ENCODE results near the gene B3GNT9. TPM values are rescaled to one million over a fixed set of nuclear protein-coding genes. Genes with fewer than 3 reads are reported as not detected.
A peak's percentile ranks its signal among the peaks of the same experiment; 100 is the strongest.

The B3GNT9 gene
- total RNA-seq, 6 experiments from 2014 or later, result 0.95 to 3.9 (median 1.7) TPM

GRCh38 chr16:67185651-67186134, 34.9 kb upstream of the B3GNT9 start:
- Histone ChIP-seq H3K27ac (no peak overlapping the region), H3K36me3 (no peaks in the 10 kb centered on the region), H3K4me1 (peaks cover 0 to 17% (median 9%) of the 10 kb centered on the region in 4 donors), H3K27me3 (no peaks in the 10 kb centered on the region), H3K4me3 (no peak overlapping the region), H3K9me3 (no peaks in the 10 kb centered on the region)
- TF ChIP-seq POLR2A (IDR thresholded peaks at IDR 0.05) (no peak), CTCF (IDR thresholded peaks at IDR 0.05) (no peak)
- 5% methylated on average over 12 of the region's 12 CpGs for WGBS (ENCODE audit: insufficient coverage, low coverage, low lambda C conversion rate, missing lambda C conversion rate)
- DNase-seq, result no peak
- intact Hi-C loops (cut with DNase I), result no loop called here
- ATAC-seq, result no peak

- H3K27me3 ChIP-seq, result no peaks in the 10 kb centered on the region
- H3K36me3 ChIP-seq, result no peaks in the 10 kb centered on the region
- intact Hi-C loops (cut with DNase I), result no loop called here
- DNase-seq (peak; percentile 89 to 92 (median 89)), ATAC-seq (peak; percentile 55 to 63 (median 58))
- WGBS (ENCODE audit: insufficient coverage, low coverage, low lambda C conversion rate, missing lambda C conversion rate), result 9% methylated on average over 12 of the region's 43 CpGs
- TF ChIP-seq POLR2A (IDR thresholded peaks at IDR 0.05) (no peak), CTCF (IDR thresholded peaks at IDR 0.05) (peak; percentile 76 to 83 (median 77))
- peaks cover 0 to 17% (median 9%) of the 10 kb centered on the region in 4 donors for H3K4me1 ChIP-seq
- no peak overlapping the region for H3K4me3 ChIP-seq
- no peaks in the 10 kb centered on the region for H3K9me3 ChIP-seq
- H3K27ac ChIP-seq, result no peak overlapping the region
These were observed 34.3 kb upstream of the B3GNT9 start for GRCh38 chr16:67184995-67185650.

GRCh38 chr16:67184453-67184994, 33.7 kb upstream of the B3GNT9 start:
- Histone ChIP-seq H3K36me3 (no peaks in the 10 kb centered on the region), H3K4me1 (peaks cover 0 to 17% (median 9%) of the 10 kb centered on the region in 4 donors), H3K9me3 (no peaks in the 10 kb centered on the region), H3K4me3 (peak overlapping the region; percentile 56 to 79 (median 67)), H3K27ac (peak overlapping the region; percentile 85 to 91 (median 90)), H3K27me3 (no peaks in the 10 kb centered on the region)
- 0% methylated on average over 15 of the region's 59 CpGs for WGBS (ENCODE audit: insufficient coverage, low coverage, low lambda C conversion rate, missing lambda C conversion rate)
- DNase-seq, result peak in 1 of 3 donors; percentile 69
- TF ChIP-seq POLR2A (IDR thresholded peaks at IDR 0.05), result no peak
- no peak for TF ChIP-seq CTCF (IDR thresholded peaks at IDR 0.05)
- peak; percentile 4 to 24 (median 12) for ATAC-seq
- intact Hi-C loops (cut with DNase I), result no loop called here

GRCh38 chr16:67183627-67184452, 33.0 kb upstream of the B3GNT9 start, which contains the start of gene MATCAP1:
Gene MATCAP1 (minus strand): TSS chr16:67183963. CDS start chr16:67180610, 3,353 bp downstream.
- DNase-seq (peak; percentile 92 to 96 (median 93)), ATAC-seq (peak; percentile 85 to 94 (median 90))
- H3K27ac ChIP-seq, result peak within 1 kb of the TSS; percentile 85 to 91 (median 90)
- H3K4me3 ChIP-seq, result peak within 1 kb of the TSS; percentile 56 to 79 (median 67)
- no peaks in the 10 kb centered on the region for H3K36me3 ChIP-seq
- intact Hi-C loops (cut with DNase I), result no loop called here
- TF ChIP-seq POLR2A (IDR thresholded peaks at IDR 0.05) (peak; percentile 46), CTCF (IDR thresholded peaks at IDR 0.05) (no peak)
- H3K9me3 ChIP-seq, result no peaks in the 10 kb centered on the region
- H3K27me3 ChIP-seq, result no peaks in the 10 kb centered on the region
- WGBS (ENCODE audit: insufficient coverage, low coverage, low lambda C conversion rate, missing lambda C conversion rate), result 0% methylated on average over 13 of the region's 77 CpGs
- H3K4me1 ChIP-seq, result peaks cover 0 to 18% (median 9%) of the 10 kb centered on the region in 4 donors
